ENCODE results near the gene MIF4GD. TPM values are rescaled to one million over a fixed set of nuclear protein-coding genes. Genes with fewer than 3 reads are reported as not detected.
A peak's percentile ranks its signal among the peaks of the same experiment; 100 is the strongest.
"Not testable (repeated sequence)": the region's sequence is repeated elsewhere in the genome, so short reads cannot be mapped to it uniquely, and the experiment has no call there.

MIF4GD gene
- total RNA-seq, 2 donors from 2014 or later = 63.1 to 67.9 TPM

GRCh38 chr17:75262112-75262606 lies 8.9 kb downstream of the MIF4GD start:
- peaks cover 53% of the 10 kb centered on the region for H3K4me1 Mint-ChIP-seq (ENCODE audit: low read depth)
- peak overlapping the region; percentile 91 to 92 for H3K4me3 Mint-ChIP-seq
- DNase-seq (peak in 1 of 2 donors; percentile 18), ATAC-seq (replicated peaks in 1 of 2) (peak in 1 of 2 donors; percentile 14)
- H3K36me3 Mint-ChIP-seq (ENCODE audit: insufficient read depth in 2 of 2) = peaks cover 6 to 11% of the 10 kb centered on the region in 2 donors
- H3K27me3 Mint-ChIP-seq (ENCODE audit: low read depth) = no peaks in the 10 kb centered on the region
- no peaks in the 10 kb centered on the region for H3K9me3 Mint-ChIP-seq
- peak overlapping the region; percentile 100 for H3K27ac Mint-ChIP-seq

- DNase-seq (peak; percentile 97), ATAC-seq (replicated peaks in 1 of 2) (peak; percentile 92)
- H3K27me3 Mint-ChIP-seq (ENCODE audit: low read depth) = no peaks in the 10 kb centered on the region
- no peaks in the 10 kb centered on the region for H3K9me3 Mint-ChIP-seq
- peaks cover 59% of the 10 kb centered on the region for H3K4me1 Mint-ChIP-seq (ENCODE audit: low read depth)
- peak within 1 kb of the TSS; percentile 100 for H3K27ac Mint-ChIP-seq
- H3K36me3 Mint-ChIP-seq (ENCODE audit: insufficient read depth in 2 of 2) = peaks cover 6 to 10% of the 10 kb centered on the region in 2 donors
- peak within 1 kb of the TSS; percentile 91 to 92 for H3K4me3 Mint-ChIP-seq
These were observed 9.5 kb downstream of the MIF4GD start, which contains the start of the genes GGA3 and MRPS7 for GRCh38 chr17:75261336-75262111. Gene GGA3, minus strand, starts transcription at chr17:75261606. Its CDS starts 19 bp downstream, at chr17:75261587. Gene MRPS7, plus strand, starts transcription at chr17:75261879. Its CDS starts 22 bp downstream, at chr17:75261901.

- DNase-seq (no peak), ATAC-seq (replicated peaks in 1 of 2) (peak; percentile 58 to 65)
- peak overlapping the region; percentile 100 for H3K27ac Mint-ChIP-seq
- peaks cover 67% of the 10 kb centered on the region for H3K4me1 Mint-ChIP-seq (ENCODE audit: low read depth)
- peak overlapping the region; percentile 91 to 92 for H3K4me3 Mint-ChIP-seq
- peaks cover 6 to 10% of the 10 kb centered on the region in 2 donors for H3K36me3 Mint-ChIP-seq (ENCODE audit: insufficient read depth in 2 of 2)
- H3K27me3 Mint-ChIP-seq (ENCODE audit: low read depth) = no peaks in the 10 kb centered on the region
- H3K9me3 Mint-ChIP-seq = no peaks in the 10 kb centered on the region
These were observed 10.2 kb downstream of the MIF4GD start for GRCh38 chr17:75260641-75261335.

GRCh38 chr17:75257228-75257627 lies 13.8 kb downstream of the MIF4GD start:
- not testable (repeated sequence) for H3K27me3 Mint-ChIP-seq (ENCODE audit: low read depth); H3K9me3 Mint-ChIP-seq; DNase-seq; H3K36me3 Mint-ChIP-seq (ENCODE audit: insufficient read depth in 2 of 2); ATAC-seq (replicated peaks in 1 of 2)
- peaks cover 73% of the 10 kb centered on the region for H3K4me1 Mint-ChIP-seq (ENCODE audit: low read depth)
- H3K27ac Mint-ChIP-seq = peak overlapping the region; percentile 4
- H3K4me3 Mint-ChIP-seq = peak overlapping the region in 1 of 2 donors; percentile 12

- H3K4me3 Mint-ChIP-seq; H3K36me3 Mint-ChIP-seq (ENCODE audit: insufficient read depth in 2 of 2); H3K9me3 Mint-ChIP-seq; ATAC-seq (replicated peaks in 1 of 2); DNase-seq; H3K27me3 Mint-ChIP-seq (ENCODE audit: low read depth): not testable (repeated sequence)
- Mint-ChIP-seq H3K27ac (peak overlapping the region; percentile 19), H3K4me1 (ENCODE audit: low read depth) (peaks cover 81% of the 10 kb centered on the region)
These were observed 14.9 kb downstream of the MIF4GD start for GRCh38 chr17:75255954-75256698.

GRCh38 chr17:75252039-75252816 lies 18.8 kb downstream of the MIF4GD start:
- no peak for DNase-seq
- Mint-ChIP-seq H3K27ac (peak overlapping the region; percentile 96), H3K4me3 (peak overlapping the region; percentile 69), H3K36me3 (ENCODE audit: insufficient read depth in 2 of 2) (no peaks in the 10 kb centered on the region), H3K4me1 (ENCODE audit: low read depth) (peaks cover 79% of the 10 kb centered on the region), H3K27me3 (ENCODE audit: low read depth) (no peaks in the 10 kb centered on the region), H3K9me3 (no peaks in the 10 kb centered on the region)
- no peak for ATAC-seq (replicated peaks in 1 of 2)

GRCh38 chr17:75250009-75250471 lies 21.0 kb downstream of the MIF4GD start:
- Mint-ChIP-seq H3K27me3 (ENCODE audit: low read depth) (no peaks in the 10 kb centered on the region), H3K9me3 (no peaks in the 10 kb centered on the region), H3K27ac (peak overlapping the region; percentile 93), H3K36me3 (ENCODE audit: insufficient read depth in 2 of 2) (peaks cover 0 to 10% of the 10 kb centered on the region in 2 donors), H3K4me3 (peak overlapping the region; percentile 79 to 80), H3K4me1 (ENCODE audit: low read depth) (peaks cover 63% of the 10 kb centered on the region)
- ATAC-seq (replicated peaks in 1 of 2) = peak; percentile 98 to 99
- peak; percentile 76 to 84 for DNase-seq

GRCh38 chr17:75249564-75249963 lies 21.5 kb downstream of the MIF4GD start:
- H3K4me3 Mint-ChIP-seq = peak overlapping the region; percentile 79 to 80
- peaks cover 0 to 11% of the 10 kb centered on the region in 2 donors for H3K36me3 Mint-ChIP-seq (ENCODE audit: insufficient read depth in 2 of 2)
- DNase-seq (no peak), ATAC-seq (replicated peaks in 1 of 2) (no peak)
- H3K9me3 Mint-ChIP-seq = no peaks in the 10 kb centered on the region
- no peaks in the 10 kb centered on the region for H3K27me3 Mint-ChIP-seq (ENCODE audit: low read depth)
- peaks cover 65% of the 10 kb centered on the region for H3K4me1 Mint-ChIP-seq (ENCODE audit: low read depth)
- H3K27ac Mint-ChIP-seq = peak overlapping the region; percentile 93

GRCh38 chr17:75246404-75246803 lies 24.6 kb downstream of the MIF4GD start:
- ATAC-seq (replicated peaks in 1 of 2) = no peak
- no peaks in the 10 kb centered on the region for H3K9me3 Mint-ChIP-seq
- H3K27me3 Mint-ChIP-seq (ENCODE audit: low read depth) = no peaks in the 10 kb centered on the region
- H3K27ac Mint-ChIP-seq = peak overlapping the region; percentile 29
- peaks cover 0 to 20% of the 10 kb centered on the region in 2 donors for H3K36me3 Mint-ChIP-seq (ENCODE audit: insufficient read depth in 2 of 2)
- peaks cover 67% of the 10 kb centered on the region for H3K4me1 Mint-ChIP-seq (ENCODE audit: low read depth)
- no peak overlapping the region for H3K4me3 Mint-ChIP-seq
- no peak for DNase-seq

GRCh38 chr17:75245011-75245410 lies 26.0 kb downstream of the MIF4GD start:
- Mint-ChIP-seq H3K27ac (no peak overlapping the region), H3K9me3 (no peaks in the 10 kb centered on the region), H3K27me3 (ENCODE audit: low read depth) (no peaks in the 10 kb centered on the region), H3K36me3 (ENCODE audit: insufficient read depth in 2 of 2) (peaks cover 3 to 20% of the 10 kb centered on the region in 2 donors), H3K4me3 (no peak overlapping the region), H3K4me1 (ENCODE audit: low read depth) (peaks cover 66% of the 10 kb centered on the region)
- no peak for ATAC-seq (replicated peaks in 1 of 2)
- no peak for DNase-seq

- Mint-ChIP-seq H3K36me3 (ENCODE audit: insufficient read depth in 2 of 2) (peaks cover 3 to 22% of the 10 kb centered on the region in 2 donors), H3K4me3 (peak overlapping the region in 1 of 2 donors; percentile 3), H3K4me1 (ENCODE audit: low read depth) (peaks cover 59% of the 10 kb centered on the region), H3K27me3 (ENCODE audit: low read depth) (no peaks in the 10 kb centered on the region), H3K27ac (peak overlapping the region; percentile 28), H3K9me3 (no peaks in the 10 kb centered on the region)
- DNase-seq (no peak), ATAC-seq (replicated peaks in 1 of 2) (no peak)
These were observed 26.7 kb downstream of the MIF4GD start for GRCh38 chr17:75244133-75244866.
